Measurements from ENCODE around the gene BTBD19.
A peak's percentile ranks its signal among the peaks of the same experiment; 100 is the strongest.

BTBD19 gene

DNA sequence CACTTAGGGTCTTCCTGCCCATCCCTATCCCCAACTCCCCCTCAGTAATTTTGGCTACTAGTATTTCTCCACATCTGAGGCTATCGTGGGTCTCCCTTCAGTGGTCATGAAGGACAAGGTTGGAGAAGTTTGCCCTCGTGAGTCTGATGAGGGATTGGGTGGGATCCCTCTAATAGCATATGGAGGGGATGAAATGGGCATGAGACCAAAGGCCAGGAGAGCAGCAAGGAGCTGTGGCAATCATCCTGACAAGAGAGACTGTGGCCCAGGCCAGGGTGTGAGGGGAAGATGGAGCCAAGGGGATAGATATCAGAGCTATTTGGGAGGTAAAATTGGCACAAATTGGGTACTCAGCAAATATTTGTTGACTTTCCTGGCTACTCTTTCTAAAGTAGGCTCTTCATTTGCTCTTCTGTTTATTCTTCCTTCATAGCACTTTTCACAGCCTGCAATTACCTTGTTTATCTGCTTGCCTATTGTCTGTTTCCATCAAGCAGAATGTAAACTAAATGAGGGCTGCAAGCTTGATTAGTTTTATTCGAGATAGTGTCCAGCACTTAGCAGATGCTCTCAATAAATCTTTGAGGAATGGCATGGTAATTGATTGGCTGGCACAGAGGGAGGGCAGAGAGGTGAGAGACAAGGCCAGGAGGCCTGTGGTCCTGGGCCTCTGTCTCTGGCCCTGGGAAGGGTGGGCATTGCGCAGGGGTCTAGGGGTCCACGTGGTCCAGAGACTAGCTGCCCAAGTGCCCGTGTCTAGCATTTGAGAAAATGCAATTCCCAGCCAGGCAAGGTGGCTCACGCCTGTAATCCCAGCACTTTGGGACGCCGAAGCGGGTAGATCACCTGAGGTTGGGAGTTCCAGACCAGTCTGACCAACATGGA is 9.6 kb upstream of the BTBD19 start:
- ATAC-seq (ENCODE audit: insufficient read depth, low read depth): no peak
- Histone ChIP-seq H3K9me3 (ENCODE audit: insufficient read depth, low read length, severe bottlenecking) (no peaks in the 10 kb centered on the region), H3K36me3 (ENCODE audit: insufficient read depth, low read length) (peaks cover 19% of the 10 kb centered on the region), H3K4me1 (ENCODE audit: insufficient read depth, low read length) (peaks cover 34% of the 10 kb centered on the region), H2AFZ (ENCODE audit: low read depth, low read length) (peak overlapping the region; percentile 57), H3K27ac (ENCODE audit: low read length) (peak overlapping the region; percentile 31; the same call in 1 of the 2 replicates), H3K79me2 (ENCODE audit: insufficient read depth, low read length) (no peaks in the 10 kb centered on the region), H3K9ac (ENCODE audit: low read depth, low read length) (peak overlapping the region; percentile 87; the same call in 1 of the 2 replicates), H4K20me1 (ENCODE audit: insufficient read depth, low read length) (no peaks in the 10 kb centered on the region), H3K27me3 (ENCODE audit: insufficient read depth, low read length, poor library complexity) (no peaks in the 10 kb centered on the region), H3K4me2 (ENCODE audit: insufficient read depth, low read length) (peak overlapping the region; percentile 92; the same call in 1 of the 2 replicates), H3K4me3 (ENCODE audit: low read depth in 1 of 2, low read length in 2 of 2) (no peak overlapping the region)
- TF ChIP-seq, protein P1, sequence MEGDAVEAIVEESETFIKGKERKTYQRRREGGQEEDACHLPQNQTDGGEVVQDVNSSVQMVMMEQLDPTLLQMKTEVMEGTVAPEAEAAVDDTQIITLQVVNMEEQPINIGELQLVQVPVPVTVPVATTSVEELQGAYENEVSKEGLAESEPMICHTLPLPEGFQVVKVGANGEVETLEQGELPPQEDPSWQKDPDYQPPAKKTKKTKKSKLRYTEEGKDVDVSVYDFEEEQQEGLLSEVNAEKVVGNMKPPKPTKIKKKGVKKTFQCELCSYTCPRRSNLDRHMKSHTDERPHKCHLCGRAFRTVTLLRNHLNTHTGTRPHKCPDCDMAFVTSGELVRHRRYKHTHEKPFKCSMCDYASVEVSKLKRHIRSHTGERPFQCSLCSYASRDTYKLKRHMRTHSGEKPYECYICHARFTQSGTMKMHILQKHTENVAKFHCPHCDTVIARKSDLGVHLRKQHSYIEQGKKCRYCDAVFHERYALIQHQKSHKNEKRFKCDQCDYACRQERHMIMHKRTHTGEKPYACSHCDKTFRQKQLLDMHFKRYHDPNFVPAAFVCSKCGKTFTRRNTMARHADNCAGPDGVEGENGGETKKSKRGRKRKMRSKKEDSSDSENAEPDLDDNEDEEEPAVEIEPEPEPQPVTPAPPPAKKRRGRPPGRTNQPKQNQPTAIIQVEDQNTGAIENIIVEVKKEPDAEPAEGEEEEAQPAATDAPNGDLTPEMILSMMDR (IDR thresholded peaks at IDR 0.05; ENCODE audit: borderline replicate concordance, extremely low read depth, low read length, poor library complexity, severe bottlenecking): no peak
- no peak for TF ChIP-seq EZH2 (IDR thresholded peaks at IDR 0.05; ENCODE audit: borderline replicate concordance, low read depth, low read length, severe bottlenecking)
- DNase-seq: no peak

DNA sequence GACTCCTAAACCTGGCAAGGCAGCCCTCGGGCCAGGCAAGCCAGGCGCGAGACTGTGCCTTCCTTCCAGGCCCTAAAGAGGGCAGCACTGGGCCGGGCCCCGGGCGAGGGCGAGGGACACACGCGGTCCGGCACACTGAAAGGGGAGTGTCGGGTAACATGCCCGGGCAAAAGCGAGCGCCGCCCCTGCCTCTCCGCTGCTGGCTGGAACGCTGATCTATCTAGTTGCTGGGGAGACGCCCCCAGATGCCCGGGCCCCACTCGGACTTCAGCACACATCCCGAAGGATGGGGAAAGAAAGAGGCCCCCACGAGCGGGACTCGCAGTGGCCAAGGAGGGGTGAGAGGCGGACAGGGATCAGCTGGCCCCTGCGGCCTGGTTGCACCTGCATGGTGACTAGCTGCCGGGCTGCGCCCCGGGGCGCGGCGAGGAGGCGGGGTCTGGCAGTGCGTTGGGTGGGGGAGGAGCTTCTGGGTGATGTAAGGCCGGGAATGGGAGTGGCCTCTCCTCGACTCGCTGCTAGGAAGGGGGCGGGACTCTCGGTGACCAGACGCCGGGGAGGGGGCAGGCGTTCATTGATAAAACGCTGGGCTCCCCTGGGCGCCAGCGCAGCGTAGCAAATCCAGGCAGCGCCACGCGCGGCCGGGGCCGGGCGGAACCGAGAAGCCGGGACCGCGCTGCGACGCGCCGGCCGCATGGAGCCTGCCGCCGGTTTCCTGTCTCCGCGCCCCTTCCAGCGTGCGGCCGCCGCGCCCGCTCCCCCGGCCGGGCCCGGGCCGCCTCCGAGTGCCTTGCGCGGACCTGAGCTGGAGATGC is 8.3 kb upstream of the BTBD19 start, which contains the start of gene PLK3:
TSS of gene PLK3 (plus strand) at position 608 of the 815 bp plus-strand sequence. CDS start at position 695, 87 bp downstream.
- Histone ChIP-seq H3K36me3 (ENCODE audit: insufficient read depth, low read length) (peaks cover 29% of the 10 kb centered on the region), H3K27ac (ENCODE audit: low read length) (peak within 1 kb of the TSS; percentile 88), H3K4me3 (ENCODE audit: low read depth in 1 of 2, low read length in 2 of 2) (peak within 1 kb of the TSS; percentile 55 to 76; a peak in 3 of 4 replicates), H4K20me1 (ENCODE audit: insufficient read depth, low read length) (no peaks in the 10 kb centered on the region), H3K4me1 (ENCODE audit: insufficient read depth, low read length) (peaks cover 34% of the 10 kb centered on the region), H3K9ac (ENCODE audit: low read depth, low read length) (peak within 1 kb of the TSS; percentile 87), H3K79me2 (ENCODE audit: insufficient read depth, low read length) (no peaks in the 10 kb centered on the region), H2AFZ (ENCODE audit: low read depth, low read length) (peak within 1 kb of the TSS; percentile 89), H3K4me2 (ENCODE audit: insufficient read depth, low read length) (peak within 1 kb of the TSS; percentile 92), H3K27me3 (ENCODE audit: insufficient read depth, low read length, poor library complexity) (no peaks in the 10 kb centered on the region), H3K9me3 (ENCODE audit: insufficient read depth, low read length, severe bottlenecking) (no peaks in the 10 kb centered on the region)
- peak; percentile 85 for ATAC-seq (ENCODE audit: insufficient read depth, low read depth)
- DNase-seq: peak; percentile 98
- TF ChIP-seq, protein P1 (IDR thresholded peaks at IDR 0.05; ENCODE audit: borderline replicate concordance, extremely low read depth, low read length, poor library complexity, severe bottlenecking): peak; percentile 89
- TF ChIP-seq EZH2 (IDR thresholded peaks at IDR 0.05; ENCODE audit: borderline replicate concordance, low read depth, low read length, severe bottlenecking): no peak

DNA sequence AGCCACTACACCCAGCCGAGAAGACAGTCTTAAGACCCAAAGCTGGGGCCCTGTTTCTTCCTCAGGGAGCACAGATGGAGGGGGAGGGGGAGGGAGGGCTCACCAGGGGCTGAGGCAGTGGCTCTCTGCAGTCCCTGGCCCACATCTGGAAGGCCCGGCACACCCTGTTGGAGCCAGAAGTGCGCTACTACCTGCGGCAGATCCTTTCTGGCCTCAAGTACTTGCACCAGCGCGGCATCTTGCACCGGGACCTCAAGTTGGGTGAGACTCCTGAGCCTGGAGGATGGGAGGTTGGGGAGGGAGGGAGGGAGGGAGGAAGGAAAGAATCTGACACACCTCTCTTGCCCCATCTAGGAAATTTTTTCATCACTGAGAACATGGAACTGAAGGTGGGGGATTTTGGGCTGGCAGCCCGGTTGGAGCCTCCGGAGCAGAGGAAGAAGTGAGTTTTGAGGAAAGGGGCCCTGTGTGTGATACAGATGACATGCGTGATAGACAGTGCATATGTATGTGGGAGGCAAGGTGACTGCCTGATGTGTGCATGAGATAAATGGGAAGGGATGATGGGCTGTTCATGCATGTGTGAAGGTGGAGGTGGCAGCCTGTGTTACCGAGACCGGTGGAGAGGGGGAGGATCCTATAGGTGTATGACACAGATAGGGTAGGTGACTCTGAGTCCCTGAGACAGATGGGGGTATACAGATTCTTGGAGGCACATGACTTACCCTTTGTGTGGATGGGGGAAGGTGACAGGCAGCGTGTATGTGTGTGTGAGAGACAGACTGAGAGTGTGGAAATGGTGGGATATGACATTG is 6.6 kb upstream of the BTBD19 start:
- DNase-seq: no peak
- no peak for ATAC-seq (ENCODE audit: insufficient read depth, low read depth)
- Histone ChIP-seq H3K27ac (ENCODE audit: low read length) (no peak overlapping the region), H3K9ac (ENCODE audit: low read depth, low read length) (no peak overlapping the region; the same call in 1 of the 2 replicates), H3K36me3 (ENCODE audit: insufficient read depth, low read length) (peaks cover 41% of the 10 kb centered on the region), H3K9me3 (ENCODE audit: insufficient read depth, low read length, severe bottlenecking) (no peaks in the 10 kb centered on the region), H2AFZ (ENCODE audit: low read depth, low read length) (no peak overlapping the region), H3K79me2 (ENCODE audit: insufficient read depth, low read length) (no peaks in the 10 kb centered on the region), H4K20me1 (ENCODE audit: insufficient read depth, low read length) (no peaks in the 10 kb centered on the region), H3K4me2 (ENCODE audit: insufficient read depth, low read length) (peak overlapping the region; percentile 92), H3K4me3 (ENCODE audit: low read depth in 1 of 2, low read length in 2 of 2) (peak overlapping the region in 1 of 2 experiments; percentile 21; a peak in 1 of 4 replicates), H3K27me3 (ENCODE audit: insufficient read depth, low read length, poor library complexity) (no peaks in the 10 kb centered on the region), H3K4me1 (ENCODE audit: insufficient read depth, low read length) (peaks cover 34% of the 10 kb centered on the region)
- TF ChIP-seq, protein P1 (IDR thresholded peaks at IDR 0.05; ENCODE audit: borderline replicate concordance, extremely low read depth, low read length, poor library complexity, severe bottlenecking): no peak
- TF ChIP-seq EZH2 (IDR thresholded peaks at IDR 0.05; ENCODE audit: borderline replicate concordance, low read depth, low read length, severe bottlenecking): no peak
